SIG-M5 treated with dmso at 0.1 percent for 504 hours (cell line): ENCODE results near the gene PCGF2.

Experiments
- DNase-seq: peaks from one replicate; lab custom pipeline; 2025; ENCODE audit not compliant: unreplicated experiment; lab: John Stamatoyannopoulos, UW

Gene PCGF2

GRCh38 chr17:38751808-38752307, 3.7 kb upstream of the PCGF2 start:
- DNase-seq: peak; percentile 60

GRCh38 chr17:38751144-38751807, 3.1 kb upstream of the PCGF2 start:
- DNase-seq: peak; percentile 36

- DNase-seq: peak; percentile 40
Measured at GRCh38 chr17:38750312-38751121, 2.4 kb upstream of the PCGF2 start.

GRCh38 chr17:38750044-38750311, 1.8 kb upstream of the PCGF2 start:
- no peak for DNase-seq

DNA sequence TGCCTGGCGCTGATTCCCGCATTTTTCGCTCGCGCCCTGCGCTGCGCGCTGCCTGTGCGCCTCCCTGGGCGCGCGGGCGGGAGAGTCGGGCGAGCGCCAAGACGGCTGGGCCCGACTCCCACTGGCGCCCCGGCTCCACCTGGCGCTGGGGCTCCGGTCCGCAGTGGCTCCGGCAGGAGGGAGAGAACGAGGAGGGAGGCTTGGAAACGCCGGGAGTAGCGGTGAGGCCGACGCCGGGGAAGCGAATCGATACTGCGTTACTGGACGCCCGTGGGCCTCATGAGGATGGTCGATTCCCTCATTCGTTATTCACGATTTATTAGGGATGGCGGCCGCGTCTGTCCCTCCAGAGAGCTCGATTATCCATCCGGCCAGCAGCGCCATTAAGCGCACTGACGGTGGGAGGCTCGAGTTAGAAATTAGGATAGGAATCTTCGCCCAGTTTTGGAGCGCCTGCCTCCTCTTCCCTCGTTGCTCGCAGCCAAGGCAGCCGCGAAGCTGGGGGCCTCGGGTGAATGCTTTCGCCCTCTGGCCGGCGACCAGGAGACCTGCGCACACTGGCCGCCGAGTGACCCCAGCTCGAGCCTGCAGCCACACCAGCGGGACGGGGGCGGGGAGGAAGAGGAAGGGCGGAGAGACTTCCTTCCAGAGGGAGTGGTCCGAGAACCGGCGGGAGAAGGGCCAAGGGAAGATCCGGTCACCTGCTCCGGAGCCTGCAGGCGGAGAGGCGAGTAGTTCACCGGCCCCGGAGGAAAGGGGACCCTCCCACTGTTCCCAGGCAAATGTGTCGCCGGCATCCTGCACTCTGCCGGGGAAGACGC, 1.3 kb upstream of the PCGF2 start:
- DNase-seq: no peak

GRCh38 chr17:38748892-38749222, 721 bp upstream of the PCGF2 start:
- no peak for DNase-seq

DNA sequence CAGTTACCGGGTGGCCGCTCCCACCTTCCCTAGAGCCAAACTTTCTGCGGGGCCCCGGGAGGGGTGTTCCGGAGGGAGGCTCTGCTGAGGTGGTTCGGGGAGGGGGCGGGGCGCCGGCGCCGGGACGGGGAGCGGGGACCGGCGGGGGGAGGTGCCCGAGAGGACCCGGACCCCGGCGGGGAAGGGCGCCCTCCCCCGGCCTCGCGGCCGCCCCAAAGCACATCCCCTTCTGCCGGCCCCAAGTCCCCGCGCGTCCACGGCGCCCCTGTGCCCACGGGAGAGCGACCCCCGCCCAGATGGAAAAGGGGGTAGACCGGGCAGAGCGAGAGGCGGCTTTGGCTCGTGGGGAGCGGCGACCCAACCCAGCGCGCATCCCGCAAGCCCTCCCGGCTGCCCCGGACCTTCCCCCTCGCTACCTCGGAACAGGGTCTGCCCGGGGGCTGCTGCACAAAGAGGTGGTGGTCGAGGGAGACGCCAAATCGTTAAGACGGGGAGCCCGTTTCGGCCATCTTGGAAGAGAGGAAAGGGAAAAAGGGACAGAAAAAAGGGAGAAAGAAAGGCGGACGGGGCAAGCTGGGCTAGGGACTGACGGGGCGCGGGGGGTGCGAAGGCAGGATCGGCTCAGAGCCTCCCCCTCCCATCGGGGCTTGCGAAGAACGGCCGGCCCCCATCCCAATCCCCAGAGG, 530 bp downstream of the PCGF2 start:
- no peak for DNase-seq

DNA sequence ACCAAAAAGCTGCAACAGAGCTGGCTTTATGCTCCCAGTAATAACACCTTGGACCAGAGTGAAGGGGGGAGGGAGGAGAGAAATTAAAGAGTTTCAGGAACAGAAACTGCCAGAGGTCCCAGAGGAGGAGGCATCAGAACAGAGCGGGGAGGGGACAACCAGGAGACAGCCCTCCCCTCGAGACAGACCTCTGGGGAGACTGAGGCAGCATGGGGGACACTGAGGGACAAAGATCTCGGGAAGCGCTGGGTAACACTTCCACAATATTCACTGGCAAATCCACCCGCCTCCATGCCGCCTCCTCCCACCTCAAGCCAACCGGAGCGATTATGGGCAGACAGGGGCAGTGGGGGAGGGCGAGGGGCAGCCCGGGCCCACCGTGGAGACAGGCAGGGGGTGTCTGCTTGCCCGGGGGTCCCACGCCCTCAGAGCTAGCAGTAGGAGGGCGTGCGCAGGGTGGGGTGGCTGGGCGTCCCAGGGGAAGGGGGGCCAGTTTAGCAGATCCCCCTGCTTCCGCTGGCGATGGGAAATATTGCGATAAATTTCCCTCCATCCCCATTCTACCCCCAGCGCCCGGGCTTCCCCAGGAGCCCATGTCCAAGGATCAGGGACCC, 1.2 kb downstream of the PCGF2 start:
- peak; percentile 33 for DNase-seq

- DNase-seq: no peak
Measured at GRCh38 chr17:38746004-38746848, 1.9 kb downstream of the PCGF2 start.

- no peak for DNase-seq
Measured at GRCh38 chr17:38745545-38745944, 2.6 kb downstream of the PCGF2 start.

DNA sequence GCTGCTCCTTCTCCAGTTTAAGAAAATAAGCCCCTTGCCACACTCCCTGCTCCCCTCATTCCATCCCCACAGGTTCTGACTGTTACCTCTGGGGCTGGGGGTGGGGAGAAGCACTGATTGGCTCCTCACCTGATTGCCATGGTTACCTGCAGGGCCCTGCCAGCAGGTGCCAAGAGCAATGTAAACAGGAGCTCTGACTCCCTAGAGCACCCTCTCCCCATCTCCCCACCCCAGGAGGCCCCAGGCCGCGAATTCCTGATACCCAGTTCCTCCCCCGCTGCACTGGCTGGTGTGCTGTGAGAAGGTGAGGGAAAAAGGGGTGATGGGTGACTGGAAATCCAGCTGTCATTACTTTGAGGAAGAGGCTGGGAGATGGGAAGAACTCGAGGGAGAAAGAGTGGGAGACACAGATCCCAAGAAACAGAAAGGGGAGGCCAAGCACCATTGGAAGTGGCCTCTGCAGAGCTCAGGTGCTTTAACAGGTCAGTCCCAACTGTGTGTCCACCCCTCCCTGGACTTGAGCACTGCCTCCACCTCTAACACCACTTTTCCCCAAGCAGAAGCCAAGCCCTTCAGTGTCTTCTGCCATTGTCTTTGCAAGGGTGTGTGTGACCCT, 4.5 kb downstream of the PCGF2 start:
- no peak for DNase-seq

- DNase-seq: no peak
Measured at GRCh38 chr17:38742411-38743308, 5.5 kb downstream of the PCGF2 start.

DNA sequence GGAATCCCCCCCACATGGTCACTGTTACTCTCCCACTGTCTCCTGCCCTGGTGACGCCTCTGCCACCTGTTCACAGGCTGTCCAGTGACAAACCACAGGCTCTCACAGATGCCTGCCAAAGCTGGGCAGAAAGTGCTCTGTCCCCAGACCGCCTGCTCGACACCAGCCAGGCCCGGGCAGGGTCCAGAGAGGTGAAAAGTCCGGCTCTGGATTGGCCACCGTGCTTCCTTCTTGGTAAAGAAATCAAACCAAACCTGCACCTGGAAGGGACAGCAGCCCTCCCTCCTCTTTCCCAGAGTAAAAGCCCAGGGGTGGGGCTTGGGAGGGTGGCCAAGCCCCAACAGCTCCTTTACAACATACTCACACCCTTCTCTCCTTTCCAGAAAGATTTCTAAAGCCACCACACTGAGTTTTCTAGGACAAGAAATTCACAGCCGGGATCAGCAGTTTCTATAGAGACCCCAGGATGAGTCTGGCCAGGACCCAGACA, 6.2 kb downstream of the PCGF2 start:
- DNase-seq: no peak

DNA sequence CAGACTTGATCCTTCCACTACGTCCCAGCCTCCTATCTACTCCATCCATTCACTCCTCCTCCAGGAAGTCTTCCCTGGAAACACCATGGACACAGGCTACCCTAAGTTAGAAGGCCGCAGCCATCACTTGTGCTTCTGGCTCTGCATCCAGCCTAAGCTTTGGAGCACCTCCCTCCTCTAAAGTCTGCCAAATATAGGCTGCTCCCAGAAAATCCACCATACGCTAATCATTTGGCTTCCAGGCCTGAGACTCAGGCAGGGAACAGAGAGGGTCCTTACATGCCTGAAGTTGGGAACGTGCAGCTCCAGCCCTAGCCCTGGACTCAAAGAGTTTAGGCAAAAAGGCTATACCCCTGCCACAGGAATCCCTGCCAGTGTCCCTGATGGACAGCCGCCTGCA, 6.7 kb downstream of the PCGF2 start:
- no peak for DNase-seq

DNA sequence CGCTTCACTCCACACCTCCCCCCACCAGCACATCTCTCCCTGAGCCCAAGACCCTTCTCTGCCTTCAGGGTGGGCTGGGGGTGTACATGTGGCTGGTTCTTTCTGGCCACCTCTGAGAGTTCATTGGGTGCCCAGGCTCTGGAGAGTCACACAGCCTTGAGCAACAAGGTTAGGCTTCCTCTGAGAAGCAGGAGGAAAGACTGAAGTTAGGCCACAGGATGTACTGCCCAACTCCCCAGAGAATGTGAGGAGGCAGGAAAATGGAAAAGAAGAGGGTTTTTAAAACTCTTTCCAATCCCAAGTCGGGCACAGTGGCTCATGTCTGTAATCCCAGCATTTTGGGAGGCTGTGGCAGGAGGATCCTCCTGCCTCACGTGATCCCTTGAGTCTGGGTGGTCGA, 7.3 kb downstream of the PCGF2 start:
- DNase-seq: no peak

- DNase-seq: no peak
Measured at GRCh38 chr17:38740044-38740443, 8.1 kb downstream of the PCGF2 start.

GRCh38 chr17:38739305-38739704, 8.8 kb downstream of the PCGF2 start:
- DNase-seq: no peak

DNA sequence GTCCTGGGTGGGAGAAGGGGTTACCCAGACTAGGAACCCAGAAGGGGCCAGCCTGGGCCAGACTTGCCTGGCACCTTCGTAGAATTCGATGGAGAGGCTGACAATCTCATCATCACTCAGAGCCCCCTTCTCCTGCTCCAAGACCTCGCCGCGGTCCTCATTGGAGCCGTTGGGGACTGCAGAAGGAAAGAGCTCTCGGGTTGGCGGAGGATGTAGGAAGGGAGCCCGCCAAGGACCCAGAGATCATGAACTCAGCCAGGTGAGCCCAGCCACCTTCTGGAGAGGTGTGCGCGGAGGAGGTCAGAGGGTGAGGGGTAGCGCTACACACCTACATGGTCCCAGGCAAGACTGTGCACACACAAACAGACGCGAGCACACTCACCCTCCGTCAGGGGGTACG, 9.4 kb downstream of the PCGF2 start:
- DNase-seq: no peak
